AG04449 (cell line): Measurements from ENCODE around the gene ITFG1.

Source experiments
- CTCF ChIA-PET: fragments of 350-600 bp; formaldehyde crosslinking; extraction: SDS; loops from one replicate; lab custom pipeline; 2021; ENCODE audit warnings: antibody characterized with exemption; lab: Yijun Ruan, JAX
- POLR2A ChIA-PET: fragments of 400-600, 350-600 bp; formaldehyde crosslinking; extraction: SDS; loops from one replicate; lab custom pipeline; 2020; ENCODE audit warnings: antibody characterized with exemption, inconsistent platforms; lab: Yijun Ruan, JAX
- DNase-seq: peaks from one replicate; pipeline ENCODE4 v3.0.0-alpha.2; 2010; ENCODE audit warnings: low read depth, low spot score
- H3K4me3 ChIP-seq: 2 replicates; pipeline ENCODE4 v1.5.1; 2011; ENCODE audit warnings: low read depth, mild to moderate bottlenecking, control low read depth, low read length
- TF ChIP-seq, protein P1 (sequence below): IDR thresholded peaks from one replicate; pipeline ENCODE4 v1.5.1; 2011; ENCODE audit warnings: mild to moderate bottlenecking, moderate library complexity, low read length, control low read depth, inconsistent platforms; ENCODE audit not compliant: insufficient read depth; ENCODE audit errors: missing control alignments

ITFG1 gene

DNA sequence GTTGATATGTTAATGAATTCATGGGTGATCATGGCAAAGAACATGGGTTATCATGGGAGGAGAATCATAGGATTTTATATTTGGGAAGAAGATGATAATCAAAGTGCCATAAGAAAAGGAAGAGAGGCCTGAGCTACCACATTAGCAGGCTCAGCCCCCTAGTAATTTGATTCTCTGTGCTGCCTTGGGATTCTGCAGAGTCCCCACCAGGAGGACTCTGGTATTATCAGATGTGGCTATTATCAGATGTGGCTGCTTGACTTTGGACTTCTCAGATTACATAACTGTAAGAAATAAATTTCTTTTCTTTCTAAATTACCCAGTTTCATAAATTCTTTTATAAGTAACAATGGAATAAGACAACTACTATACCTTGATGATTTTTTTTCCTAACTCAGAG is 137.6 kb downstream of the ITFG1 start:
- TF ChIP-seq, protein P1, sequence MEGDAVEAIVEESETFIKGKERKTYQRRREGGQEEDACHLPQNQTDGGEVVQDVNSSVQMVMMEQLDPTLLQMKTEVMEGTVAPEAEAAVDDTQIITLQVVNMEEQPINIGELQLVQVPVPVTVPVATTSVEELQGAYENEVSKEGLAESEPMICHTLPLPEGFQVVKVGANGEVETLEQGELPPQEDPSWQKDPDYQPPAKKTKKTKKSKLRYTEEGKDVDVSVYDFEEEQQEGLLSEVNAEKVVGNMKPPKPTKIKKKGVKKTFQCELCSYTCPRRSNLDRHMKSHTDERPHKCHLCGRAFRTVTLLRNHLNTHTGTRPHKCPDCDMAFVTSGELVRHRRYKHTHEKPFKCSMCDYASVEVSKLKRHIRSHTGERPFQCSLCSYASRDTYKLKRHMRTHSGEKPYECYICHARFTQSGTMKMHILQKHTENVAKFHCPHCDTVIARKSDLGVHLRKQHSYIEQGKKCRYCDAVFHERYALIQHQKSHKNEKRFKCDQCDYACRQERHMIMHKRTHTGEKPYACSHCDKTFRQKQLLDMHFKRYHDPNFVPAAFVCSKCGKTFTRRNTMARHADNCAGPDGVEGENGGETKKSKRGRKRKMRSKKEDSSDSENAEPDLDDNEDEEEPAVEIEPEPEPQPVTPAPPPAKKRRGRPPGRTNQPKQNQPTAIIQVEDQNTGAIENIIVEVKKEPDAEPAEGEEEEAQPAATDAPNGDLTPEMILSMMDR: no peak
- ChIA-PET CTCF (no interaction called here), POLR2A (no interaction called here)
- DNase-seq: no peak
- no peak overlapping the region for H3K4me3 ChIP-seq

DNA sequence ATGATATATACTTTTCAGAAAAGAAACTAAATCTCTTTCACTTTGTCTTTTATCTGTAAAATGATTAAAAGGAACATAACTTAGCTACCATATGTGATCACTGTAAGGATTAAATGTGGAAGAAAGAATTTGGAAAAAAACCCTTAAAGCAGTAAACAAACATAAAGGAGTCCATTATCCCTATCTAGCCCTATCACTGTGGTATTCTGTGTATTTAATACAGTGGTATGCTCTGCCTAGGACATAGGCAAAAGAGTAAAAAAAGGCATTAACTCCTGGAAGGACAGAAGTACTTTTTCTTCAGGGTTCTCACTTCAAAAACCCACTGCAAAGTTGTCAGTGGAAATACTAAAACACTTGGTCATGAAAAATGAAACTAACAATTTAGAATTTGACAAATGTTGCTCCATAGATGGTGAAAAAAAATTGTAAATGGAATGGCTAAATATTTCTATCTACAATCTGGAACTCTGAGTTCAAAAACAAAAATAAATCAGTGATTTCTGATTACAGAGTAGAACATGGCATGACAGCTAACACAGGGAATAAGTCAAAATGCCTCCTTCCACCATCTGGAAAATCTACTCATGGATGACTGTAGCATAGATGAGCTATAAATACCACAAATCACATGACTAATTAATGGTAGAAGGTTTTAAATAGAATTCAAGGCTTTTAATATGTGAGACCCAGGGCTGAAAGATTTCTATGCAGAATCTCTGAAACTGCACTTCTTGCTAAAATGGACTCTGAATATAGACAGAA is 140.1 kb downstream of the ITFG1 start:
- ChIA-PET CTCF (interaction anchor here (0.7 kb wide), 1 partner anchor 12 kb away, joined by 3 read pairs; no protein-coding TSS in a partner anchor), POLR2A (no interaction called here)
- TF ChIP-seq, protein P1: no peak
- no peak overlapping the region for H3K4me3 ChIP-seq
- DNase-seq: no peak

DNA sequence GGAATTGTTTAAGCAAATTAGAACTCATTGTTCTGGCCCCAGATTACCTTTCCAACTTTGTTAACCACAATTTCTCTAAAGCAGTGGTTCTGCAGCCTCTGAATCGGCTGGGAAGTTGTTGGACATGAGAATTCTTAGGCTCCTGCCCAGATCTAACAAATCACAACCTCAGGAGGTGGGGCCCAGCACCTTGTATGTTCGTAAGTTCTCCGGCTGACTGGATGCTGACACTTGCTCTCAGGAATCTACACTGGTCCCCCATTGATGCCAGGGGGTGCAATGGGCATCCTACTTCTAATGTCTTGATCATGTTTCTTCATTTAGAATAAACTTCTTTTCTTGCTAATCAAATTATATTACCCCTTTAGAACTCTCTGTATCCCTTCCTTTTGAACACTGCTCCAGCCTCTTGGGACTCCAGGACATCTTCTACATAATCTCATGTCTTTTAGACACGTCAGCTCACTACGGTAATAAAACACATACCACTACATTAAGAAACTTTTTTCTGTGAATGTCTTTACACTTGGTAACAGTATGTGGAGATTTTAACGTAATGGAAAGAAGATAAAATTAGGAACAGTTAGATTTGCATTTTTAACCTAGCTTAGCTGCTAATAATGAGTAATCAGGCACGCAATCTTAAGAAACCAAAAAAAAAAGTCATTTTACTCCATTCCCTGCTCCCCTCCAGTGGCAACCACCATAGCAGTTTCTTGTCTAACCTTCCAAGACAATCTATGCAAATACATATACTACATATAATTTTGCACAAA is 143.2 kb downstream of the ITFG1 start:
- H3K4me3 ChIP-seq: no peak overlapping the region
- ChIA-PET CTCF (no interaction called here), POLR2A (no interaction called here)
- TF ChIP-seq, protein P1: no peak
- DNase-seq: no peak

DNA sequence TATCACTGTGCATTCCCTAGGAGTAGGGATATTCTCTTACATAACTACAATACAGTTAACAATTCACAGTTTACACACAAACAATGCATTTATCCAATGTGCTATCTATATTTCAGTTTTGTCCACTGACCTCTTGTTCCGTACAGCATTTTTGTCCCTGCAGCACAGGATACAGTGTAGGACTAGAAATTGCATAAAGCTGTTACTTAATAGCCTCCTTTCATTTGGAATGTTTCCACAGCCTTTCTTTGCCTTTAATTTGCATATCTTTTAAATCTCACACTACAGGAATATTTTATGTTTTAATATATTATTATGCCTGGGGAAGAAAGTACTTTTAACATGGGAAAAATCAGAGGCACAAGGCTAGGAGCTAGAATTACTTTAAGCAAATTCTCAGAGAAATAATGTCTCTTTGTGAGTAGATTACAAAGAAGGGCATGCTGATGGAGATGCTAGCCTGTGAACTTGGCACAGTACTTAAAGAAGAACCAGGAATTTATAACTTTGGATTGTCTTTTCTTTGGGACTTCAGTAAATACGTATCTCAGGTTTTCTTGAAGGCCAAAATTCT is 144.3 kb downstream of the ITFG1 start:
- DNase-seq: no peak
- TF ChIP-seq, protein P1: no peak
- ChIA-PET POLR2A (no interaction called here), CTCF (no interaction called here)
- H3K4me3 ChIP-seq: no peak overlapping the region

DNA sequence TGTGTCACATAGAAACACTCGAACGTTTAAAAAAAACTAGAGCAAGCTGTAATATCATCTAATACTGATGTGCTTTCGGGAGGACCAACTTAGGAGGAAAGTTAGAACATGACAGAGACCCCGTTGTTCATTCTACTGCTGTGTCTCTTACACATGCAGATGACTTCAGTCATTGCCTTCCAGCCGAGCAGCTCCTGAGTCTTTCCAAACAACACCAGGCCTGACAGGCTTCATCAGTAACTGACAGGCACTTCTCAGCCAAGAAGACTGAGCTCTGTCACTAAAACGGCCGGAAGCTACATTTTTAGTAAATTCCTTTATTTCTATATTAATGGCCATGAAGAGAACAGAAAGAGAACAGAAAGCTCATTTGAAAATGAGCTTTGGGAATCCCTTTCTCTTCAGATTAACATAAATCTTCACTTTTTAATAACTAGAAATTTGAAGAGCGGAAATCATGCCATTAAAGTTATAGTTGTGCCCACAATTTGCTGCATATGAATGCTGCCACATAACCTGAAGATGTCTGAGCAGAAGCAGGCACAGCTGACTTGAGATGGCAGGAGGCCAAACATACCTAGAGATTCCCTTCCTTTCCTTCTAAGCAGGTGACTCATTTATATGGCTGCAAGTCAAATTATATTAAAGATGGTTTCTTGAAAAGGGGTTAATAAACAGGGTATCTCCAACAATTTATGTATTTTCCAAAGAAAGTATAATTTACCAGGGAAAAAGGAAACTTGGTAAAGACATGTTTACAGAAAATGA is 148.9 kb downstream of the ITFG1 start:
- ChIA-PET CTCF (no interaction called here), POLR2A (no interaction called here)
- no peak overlapping the region for H3K4me3 ChIP-seq
- DNase-seq: no peak
- TF ChIP-seq, protein P1: no peak
